Activated naive CD4-positive, alpha-beta T cell (primary cell): ENCODE results near the gene NRDE2.

Experiments
- DNase-seq, 4 experiments: peaks; one replicate each; lab custom pipeline; 2025; lab: John Stamatoyannopoulos, UW

The NRDE2 gene, protein sequence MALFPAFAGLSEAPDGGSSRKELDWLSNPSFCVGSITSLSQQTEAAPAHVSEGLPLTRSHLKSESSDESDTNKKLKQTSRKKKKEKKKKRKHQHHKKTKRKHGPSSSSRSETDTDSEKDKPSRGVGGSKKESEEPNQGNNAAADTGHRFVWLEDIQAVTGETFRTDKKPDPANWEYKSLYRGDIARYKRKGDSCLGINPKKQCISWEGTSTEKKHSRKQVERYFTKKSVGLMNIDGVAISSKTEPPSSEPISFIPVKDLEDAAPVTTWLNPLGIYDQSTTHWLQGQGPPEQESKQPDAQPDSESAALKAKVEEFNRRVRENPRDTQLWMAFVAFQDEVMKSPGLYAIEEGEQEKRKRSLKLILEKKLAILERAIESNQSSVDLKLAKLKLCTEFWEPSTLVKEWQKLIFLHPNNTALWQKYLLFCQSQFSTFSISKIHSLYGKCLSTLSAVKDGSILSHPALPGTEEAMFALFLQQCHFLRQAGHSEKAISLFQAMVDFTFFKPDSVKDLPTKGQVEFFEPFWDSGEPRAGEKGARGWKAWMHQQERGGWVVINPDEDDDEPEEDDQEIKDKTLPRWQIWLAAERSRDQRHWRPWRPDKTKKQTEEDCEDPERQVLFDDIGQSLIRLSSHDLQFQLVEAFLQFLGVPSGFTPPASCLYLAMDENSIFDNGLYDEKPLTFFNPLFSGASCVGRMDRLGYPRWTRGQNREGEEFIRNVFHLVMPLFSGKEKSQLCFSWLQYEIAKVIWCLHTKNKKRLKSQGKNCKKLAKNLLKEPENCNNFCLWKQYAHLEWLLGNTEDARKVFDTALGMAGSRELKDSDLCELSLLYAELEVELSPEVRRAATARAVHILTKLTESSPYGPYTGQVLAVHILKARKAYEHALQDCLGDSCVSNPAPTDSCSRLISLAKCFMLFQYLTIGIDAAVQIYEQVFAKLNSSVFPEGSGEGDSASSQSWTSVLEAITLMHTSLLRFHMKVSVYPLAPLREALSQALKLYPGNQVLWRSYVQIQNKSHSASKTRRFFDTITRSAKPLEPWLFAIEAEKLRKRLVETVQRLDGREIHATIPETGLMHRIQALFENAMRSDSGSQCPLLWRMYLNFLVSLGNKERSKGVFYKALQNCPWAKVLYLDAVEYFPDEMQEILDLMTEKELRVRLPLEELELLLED

DNA sequence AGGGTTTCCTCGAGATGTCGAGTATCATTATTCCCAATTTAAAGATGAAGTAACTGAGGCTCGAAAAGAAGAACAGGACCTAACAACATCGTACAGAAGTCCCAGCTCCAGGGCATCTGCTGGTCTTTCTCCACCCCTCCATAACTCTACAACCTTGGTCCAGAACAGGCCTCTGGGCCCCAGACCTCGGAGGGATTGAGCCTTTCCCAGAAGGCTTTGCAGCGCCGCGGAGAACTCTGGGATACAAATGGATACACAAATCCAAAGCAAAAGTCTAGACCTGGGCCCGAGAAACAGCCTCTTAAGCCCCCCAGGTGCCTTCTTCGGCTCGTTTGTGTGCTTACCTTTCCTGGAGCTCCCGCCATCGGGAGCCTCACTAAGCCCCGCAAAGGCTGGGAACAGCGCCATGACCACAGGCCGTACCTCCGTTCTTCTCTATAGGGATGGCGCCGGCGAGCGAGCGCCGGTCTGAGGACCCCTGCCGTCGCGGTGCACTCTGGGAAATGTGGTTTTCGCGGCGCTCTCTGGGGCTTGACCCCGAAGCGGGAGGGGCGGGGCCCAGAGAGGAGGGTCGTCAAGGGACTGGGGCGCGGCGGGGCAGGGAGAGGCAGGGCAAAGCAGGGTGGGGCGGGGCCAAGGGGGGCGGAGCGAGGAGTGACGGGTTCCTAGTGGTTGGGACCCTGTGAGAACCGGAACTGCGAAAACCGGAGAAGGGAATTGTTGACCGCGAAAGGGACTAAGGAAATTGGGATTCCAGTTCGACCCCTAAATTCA, at the start of gene NRDE2:
NRDE2 (minus strand) TSS at position 445 of the 774 bp plus-strand sequence; CDS start at position 408, 37 bp downstream.
- DNase-seq = peak; percentile 79 to 95 (median 90)

DNA sequence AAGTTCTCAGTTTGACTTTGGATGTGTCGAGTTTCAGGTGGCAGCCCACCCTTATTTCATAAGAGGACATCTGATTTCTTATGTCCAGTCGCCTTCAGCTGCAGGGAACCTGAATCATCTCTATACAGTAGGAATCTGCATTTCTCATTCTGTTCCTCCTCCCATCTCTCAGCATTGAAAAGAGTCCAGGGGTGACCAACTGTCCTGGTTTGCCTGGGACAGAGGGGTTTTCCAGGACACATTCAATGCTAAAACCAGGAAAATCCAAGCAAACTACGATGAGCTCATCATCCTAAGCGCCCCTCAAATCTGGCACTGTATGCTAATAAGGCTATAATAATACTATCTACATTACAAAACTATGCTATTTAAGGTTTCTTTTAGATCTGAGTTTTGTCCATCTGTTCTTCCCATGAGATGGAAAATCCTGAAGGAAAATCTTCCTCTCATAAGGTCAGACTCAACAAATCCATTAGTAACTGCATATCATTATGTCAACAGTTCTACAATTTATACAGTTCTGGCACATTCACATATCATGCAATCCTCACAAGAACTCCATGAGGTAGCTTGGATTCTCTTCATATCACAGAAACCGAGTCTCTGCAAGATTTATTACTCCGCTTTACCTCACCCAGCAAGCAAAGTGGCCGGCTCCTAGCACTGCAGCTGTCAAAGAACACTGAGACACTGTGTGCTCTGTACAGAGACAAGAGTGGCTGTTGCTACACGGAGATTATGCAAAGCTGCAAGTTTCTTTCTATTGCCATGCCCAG, 49.5 kb upstream of the NRDE2 start:
- no peak for DNase-seq

DNA sequence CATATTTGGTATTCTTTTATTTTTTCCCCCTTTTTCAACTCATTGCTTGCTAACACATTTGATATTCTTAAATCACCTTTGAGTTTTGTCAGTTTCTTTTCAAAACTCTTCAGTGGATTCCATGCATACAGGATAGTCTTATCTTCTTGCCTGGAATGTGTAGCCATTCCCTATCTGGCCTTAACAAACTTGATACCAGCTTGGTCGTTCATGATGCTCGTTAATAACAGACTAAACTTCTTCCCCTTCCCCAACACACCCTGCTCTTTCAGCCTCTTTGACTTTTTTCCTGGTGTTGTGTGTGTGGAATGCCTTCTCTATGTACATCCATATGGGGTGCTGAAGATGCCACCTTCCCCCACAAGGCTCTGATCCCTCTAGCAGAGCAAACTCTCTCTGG, 47.4 kb upstream of the NRDE2 start:
- no peak for DNase-seq

DNA sequence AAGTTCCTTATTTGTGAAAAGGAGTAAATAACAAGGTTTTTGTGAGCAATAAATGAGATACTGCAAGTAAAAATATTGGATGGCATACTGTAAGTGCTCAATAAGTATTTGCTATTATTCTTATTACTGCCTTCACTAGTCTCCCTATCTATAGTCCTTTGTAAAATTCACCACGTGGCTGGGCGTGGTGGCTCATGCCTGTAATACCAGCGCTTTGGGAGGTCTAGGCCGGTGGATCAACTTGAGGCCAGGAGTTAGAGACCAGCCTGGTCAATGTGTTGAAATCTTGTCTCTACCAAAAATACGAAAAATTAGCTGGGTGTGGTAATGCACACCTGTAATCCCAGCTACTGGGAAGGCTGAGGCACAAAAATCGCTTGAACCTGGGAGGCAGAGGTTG, 46.5 kb upstream of the NRDE2 start:
- no peak for DNase-seq

DNA sequence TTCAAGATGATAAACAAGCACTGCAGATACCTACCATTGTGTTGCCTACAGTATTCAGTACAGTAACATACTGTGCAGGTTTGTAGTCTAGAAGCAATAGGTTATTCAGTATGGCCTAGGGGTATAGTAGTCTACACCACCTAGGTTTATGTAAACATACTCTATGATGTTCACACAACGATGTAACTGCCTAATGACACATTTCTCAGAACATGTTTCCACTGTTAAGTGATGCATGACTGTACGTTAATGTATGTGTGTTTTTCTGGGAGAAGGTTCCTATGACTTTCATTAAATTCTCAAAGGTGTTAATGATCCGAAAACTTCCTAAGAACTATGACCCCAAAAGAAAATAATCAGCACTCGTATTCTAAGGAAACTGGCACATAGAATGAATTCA, 44.2 kb upstream of the NRDE2 start:
- DNase-seq = no peak

DNA sequence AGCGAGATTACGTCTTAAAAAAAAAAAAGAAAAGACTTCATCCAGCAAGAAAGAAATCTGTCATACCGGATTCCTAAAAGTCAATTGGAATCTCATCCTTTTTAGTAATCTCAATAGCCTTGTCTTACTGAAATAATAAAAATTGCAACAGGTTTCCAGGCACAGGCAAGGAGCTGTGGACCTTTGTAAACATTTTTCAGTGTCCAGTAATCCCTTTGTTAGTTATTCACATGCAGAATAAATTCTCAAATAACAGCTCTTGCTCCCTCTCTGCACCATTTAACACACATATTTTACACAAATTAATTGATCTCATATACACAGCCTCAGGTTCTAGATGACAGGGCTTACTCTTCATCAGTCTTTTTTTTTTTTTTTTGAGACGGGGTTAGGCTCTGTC, 43.1 kb upstream of the NRDE2 start:
- DNase-seq = no peak

DNA sequence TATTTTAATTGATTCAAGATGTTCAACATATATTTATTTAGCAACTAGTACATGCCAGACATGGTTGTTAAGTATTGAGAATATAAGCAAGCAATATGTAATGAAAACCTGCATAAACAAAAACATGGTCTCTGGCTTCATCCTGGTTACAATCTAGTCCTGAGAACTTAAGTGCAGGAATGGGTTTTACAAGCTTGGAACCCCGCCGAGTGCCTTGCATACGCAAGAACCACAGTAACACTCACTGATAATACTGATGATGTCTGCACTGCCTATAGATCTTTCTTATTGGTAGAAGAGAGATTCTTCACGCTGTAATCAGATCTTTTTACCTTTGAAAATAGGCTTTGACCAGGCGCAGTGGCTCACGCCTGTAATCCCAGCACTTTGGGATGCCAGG, 42.1 kb upstream of the NRDE2 start:
- DNase-seq = no peak

DNA sequence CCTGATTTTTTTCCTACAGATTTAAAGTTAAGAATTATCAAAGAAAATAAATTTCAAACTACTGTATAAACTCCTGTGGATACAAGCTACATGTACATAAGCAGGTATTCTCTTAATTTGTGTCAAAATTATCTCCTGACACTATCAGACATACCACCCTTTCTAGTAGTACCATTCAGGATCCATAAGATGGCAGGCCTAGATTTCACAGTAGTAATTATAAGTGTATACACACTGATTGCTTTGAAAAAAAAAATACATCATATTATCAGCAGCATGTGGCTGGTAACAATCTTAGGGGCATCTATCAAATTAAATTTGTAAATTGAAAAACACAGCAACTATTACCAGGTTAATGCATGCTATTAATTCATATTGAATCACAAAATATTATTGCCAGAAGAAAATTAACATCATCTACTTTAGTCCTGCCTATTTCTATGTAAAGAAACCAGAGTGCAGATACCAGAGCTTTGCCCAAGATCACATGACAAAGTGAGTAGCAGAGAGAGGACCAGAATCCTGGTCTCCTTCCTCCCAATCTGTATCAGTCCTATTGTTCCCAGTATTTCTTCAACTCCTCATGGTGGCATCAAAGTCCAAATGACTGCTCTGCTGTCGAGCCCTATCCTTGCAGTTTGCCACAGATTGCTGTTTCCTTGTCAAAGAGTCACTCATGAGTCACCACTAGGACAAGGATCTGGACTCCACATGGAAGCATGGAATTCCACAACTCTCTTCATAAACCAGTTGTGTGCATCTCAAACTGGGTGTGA, 37.4 kb upstream of the NRDE2 start:
- no peak for DNase-seq

DNA sequence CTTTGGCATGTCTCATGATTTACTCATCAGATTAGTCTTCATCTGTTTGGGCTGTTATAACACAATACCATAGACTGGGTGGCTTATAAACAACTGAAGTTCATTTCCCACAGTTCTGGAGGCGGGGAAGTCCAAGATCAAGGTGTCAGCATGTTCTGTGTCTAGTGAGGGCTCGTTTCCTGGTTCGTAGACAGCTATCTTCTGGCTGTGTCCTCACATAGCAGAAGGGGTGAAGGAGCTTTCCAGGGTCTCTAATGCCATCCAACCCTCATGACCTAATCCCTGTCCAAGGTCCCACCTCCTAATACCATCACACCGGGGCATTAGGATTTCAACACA, 30.8 kb upstream of the NRDE2 start:
- no peak for DNase-seq

DNA sequence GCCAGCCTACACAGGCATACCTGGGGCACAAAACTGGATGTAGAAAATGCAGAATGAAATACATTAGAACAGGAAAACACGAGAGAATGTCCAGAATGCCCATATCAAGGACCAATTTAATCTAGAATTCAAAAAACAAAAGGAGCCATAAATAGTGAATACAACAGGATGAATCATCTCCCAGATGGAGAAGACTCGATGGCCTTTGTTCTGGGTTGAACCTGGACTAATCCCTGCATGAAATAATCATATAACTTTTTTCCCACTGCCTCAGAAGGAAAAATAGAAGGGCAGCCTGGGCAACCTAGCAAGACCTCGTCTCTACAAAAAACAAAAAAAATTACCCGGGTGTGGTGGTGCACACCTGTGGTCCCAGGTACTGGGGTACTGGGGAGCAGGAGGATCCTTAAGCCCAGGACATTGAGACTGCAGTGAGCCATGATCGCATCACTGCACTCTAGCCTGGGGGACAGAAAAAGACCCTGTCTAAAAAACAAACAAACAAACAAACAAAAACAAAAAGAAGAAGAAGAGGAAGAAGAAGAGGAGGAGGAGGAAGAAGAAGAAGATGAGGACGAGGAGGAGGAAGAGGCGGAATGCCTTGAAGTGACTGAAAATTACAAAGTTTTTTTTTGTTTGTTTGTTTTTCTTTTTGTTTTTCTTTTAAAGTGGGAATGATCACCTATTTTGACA, 30.3 kb upstream of the NRDE2 start:
- no peak for DNase-seq

DNA sequence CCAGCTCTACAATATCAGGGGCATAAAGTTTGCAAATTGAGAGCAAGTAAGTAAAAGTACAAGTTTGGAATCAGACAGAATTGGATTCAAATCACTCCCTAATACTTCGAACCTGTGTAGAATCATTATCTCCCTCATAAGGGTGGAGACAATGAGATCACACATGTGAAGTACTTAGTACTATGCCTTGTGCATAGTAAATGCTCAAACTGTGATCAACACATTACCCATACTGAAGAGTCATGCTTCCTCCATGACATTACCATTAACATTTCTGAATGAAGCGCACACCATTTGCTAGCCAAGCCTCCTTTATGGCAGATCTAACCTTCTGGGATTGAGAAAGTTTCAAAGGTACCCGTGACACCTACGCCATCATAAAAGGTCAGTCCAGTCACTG, 26.6 kb upstream of the NRDE2 start:
- DNase-seq = no peak

DNA sequence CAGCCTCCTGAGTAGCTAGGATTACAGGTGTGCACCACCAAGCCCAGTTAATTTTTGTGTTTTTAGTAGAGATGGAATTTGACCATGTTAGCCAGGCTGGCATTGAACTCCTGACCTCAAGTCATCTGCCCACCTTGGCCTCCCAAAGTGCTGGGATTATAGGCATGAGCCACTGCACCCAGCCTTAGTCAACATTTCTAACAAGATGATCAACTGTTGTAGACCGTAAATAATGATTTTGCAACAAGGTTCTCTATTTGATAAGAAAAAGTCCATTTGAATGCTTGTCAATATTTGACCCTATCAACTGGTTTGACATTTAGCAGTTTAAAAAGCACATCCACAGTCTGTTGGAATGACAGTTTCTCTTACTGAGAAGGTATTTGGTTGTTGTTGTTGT, 25.2 kb upstream of the NRDE2 start:
- no peak for DNase-seq

DNA sequence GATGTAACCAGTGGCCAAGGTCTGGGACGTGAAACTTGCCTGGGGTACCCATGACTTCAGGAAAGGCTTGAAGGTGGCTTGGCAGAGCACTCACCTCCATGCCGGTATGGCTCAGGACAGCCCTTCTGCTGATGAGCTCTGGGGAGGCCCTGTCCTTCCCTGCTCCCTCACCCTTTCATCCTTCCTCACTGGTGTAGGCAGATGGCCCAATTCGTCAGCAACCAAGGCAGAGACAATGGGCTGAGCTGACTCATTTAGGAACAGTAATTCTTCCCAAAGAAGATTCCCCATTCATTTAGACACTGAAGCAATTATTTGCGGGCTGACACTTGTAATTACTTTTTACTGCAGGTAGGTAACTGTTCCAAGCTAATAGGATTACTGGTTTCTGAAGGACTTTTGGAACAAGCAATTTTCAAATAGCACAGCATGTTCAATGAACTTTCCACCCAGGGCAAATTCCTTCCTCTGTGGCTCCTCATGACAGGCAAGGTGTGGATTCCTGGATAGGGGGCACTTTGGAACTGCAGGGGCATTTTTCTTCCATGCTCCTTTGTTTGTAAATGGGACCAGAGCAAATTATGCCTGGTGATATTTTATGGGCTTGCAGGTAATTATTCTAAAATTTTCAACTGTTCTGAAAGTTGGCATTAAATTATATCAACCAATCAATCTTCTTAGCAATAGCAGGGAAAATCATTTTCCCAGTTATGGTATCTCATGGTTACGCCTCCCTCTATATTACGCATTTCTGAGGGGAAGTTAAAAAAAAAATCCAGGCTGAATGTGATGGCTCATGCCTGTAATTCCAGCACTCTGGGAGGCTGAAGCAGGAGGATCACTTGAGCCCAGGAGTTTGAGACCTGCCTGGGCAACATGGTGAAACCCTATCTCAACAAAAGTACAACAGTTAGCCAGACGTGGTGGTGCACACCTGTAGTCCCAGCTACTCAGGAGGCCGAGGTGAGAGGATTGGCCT, 24.1 kb upstream of the NRDE2 start:
- DNase-seq = no peak

DNA sequence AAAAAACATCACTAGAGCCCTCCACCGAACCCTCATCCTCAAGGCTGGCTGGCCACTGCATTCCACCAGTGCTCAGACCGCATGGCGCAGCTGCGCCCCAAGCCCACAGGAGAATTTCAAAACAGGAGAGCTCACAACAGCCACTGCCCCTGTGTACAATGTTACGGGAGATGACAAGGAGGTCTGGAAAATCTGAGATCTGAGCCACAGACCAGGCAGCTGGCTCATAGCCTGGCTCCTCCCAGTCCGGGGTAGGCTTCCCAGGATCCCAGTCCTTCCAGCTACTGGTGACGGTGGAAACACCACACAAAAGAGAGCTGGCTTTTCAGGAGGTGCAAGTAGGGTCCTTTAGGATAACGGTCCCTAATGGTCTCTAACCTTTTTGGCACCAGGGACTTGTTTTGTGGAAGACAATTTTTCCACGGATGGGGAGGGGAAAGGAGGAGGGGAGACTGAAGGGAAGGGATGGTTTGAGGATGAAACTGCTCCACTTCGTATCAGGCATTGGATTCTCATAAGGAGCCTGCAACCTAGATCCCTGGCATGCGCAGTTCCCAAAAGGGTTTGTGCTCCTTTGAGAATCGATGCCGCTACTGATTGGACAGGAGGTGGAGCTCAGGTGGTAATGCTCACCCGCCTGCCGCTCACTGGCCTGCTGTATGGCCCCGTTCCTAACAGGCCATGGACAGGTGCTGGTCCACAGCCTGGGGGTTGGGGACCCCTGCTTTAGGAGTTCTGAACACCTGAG, 23.0 kb upstream of the NRDE2 start:
- no peak for DNase-seq

DNA sequence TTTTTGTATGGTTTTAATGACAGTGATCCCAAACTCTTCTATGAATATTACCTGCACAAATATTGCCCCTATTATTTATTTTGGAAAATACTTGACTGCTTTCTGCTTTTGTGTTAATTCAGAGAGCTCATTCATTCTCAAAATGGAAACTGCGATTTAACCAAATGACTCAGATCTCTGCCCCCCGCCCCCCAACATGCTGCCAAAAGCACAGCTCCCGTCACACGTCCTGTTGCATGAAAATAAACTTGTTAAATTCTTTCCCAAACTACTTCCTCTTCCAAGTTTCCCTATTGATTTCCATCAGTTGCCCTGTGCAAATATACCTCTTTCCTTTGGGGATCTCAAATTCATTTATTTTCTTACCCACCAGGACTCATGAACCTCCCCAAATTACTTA, 18.0 kb upstream of the NRDE2 start:
- no peak for DNase-seq

DNA sequence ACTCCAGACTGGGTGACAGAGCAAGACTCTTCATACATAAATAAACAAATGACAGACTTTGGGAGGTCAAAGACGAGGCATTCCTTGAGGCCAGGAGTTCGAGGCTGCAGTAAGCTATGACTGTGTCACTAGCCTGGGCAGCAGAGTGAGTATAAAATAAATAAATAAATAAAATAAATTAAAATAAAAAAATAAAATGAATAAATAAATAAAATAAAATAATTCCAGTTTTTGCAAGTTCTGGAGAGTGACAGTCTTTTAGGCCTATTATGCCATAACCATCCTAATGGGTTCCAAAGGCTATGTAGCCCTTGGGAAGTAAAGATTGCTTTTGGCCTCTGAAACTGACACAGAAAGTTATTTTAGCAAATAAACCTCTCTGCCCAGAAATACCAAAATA, 16.5 kb upstream of the NRDE2 start:
- DNase-seq = no peak

DNA sequence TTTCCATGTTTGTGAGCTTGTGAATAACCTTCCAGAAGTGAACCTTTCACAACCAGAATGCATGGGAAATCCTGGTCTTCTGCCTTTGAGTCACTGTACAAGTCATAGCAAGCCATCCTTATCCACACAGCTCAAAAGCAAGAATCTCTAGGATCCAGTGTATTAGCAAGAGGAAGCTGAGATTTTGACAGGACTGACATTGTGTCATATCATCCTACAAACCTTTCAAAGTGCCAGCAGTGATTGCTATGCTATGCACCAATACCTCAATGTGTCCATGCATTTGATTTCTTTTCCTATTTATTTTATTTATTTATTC, 13.5 kb upstream of the NRDE2 start:
- no peak for DNase-seq
